Left lung (tissue), 10 donors: ENCODE measurements around the gene PSMD12. TPM values are rescaled to one million over a fixed set of nuclear protein-coding genes. Genes with fewer than 3 reads are reported as not detected.

ENCODE experiments used
- ATAC-seq: fragments of 200-7000 bp; cut with Tn5 transposase; one replicate; pipeline ENCODE4 v1.9.1; 2020; ENCODE audit warnings: moderate library complexity
- DNase-seq, 4 donors: peaks; one replicate each; pipeline ENCODE4 v3.0.0-alpha.2; 2013 to 2020
- H3K27ac ChIP-seq, 2 donors: fragments of 200-600 bp; sonication (generic) in 1 of 2; one replicate each; pipeline versions ENCODE4 v1.5.0 to v1.8.0; 2020 to 2021
- H3K27me3 ChIP-seq, 2 donors: fragments of 200-600 bp; sonication (generic) in 1 of 2; one replicate each; pipeline versions ENCODE4 v1.5.0 to v1.8.0; 2020 to 2021
- H3K36me3 ChIP-seq, 2 donors: fragments of 200-600 bp; sonication (generic) in 1 of 2; one replicate each; pipeline versions ENCODE4 v1.5.0 to v1.8.0; 2020 to 2021
- H3K4me1 ChIP-seq, 2 donors: fragments of 200-600 bp; one replicate each; pipeline ENCODE4 v1.8.0; 2021
- H3K4me3 ChIP-seq, 2 donors: fragments of 200-600 bp; sonication (generic) in 1 of 2; one replicate each; pipeline versions ENCODE4 v1.5.0 to v1.8.0; 2020 to 2021; ENCODE audit warnings: mild to moderate bottlenecking in 1 of 2
- H3K9me3 ChIP-seq, 2 donors: fragments of 200-600 bp; sonication (generic) in 1 of 2; one replicate each; pipeline versions ENCODE4 v1.5.0 to v1.8.0; 2020 to 2021
- intact Hi-C, 2 donors: fragments of 100-400 bp; cut with DNase I; formaldehyde crosslinking; loops; one replicate each; pipeline versions ENCODE4 v1.11.2 to v1.14.2; 2022
- polyA plus RNA-seq, 6 donors: library from polyadenylated mRNA; unstranded; fragments of 120-200 nt; gene quantifications; one replicate each; pipeline ENCODE4 v1.2.1, GENCODE V29; 2013; ENCODE audit not compliant: insufficient read length in 6 of 6
- total RNA-seq, 2 donors: library from RNA; stranded (reverse); fragmentation: NEBNext Ultra II Directional; extraction: Animal tissue kit (Norgen Biotek cat#: 25700); gene quantifications; one replicate each; pipeline ENCODE4 v1.2.1, GENCODE V29; 2021
- TF ChIP-seq, protein P1 (sequence below), 2 donors: fragments of 200-600 bp; sonication (generic) in 1 of 2; IDR thresholded peaks; one replicate each; pipeline versions ENCODE4 v1.5.0 to v1.8.0; 2021; ENCODE audit warnings: antibody characterized with exemption in 2 of 2
- donor health status: DM: no; HTN: yes; CAD: no.
- donor health status: DM: no; HTN: no; CAD: no.

PSMD12 gene
- total and polyA plus RNA-seq, 8 donors: 40.0 to 56.6 (median 43.5) TPM

- DNase-seq (peak; percentile 36 to 88 (median 56)), ATAC-seq (peak; percentile 92)
- Histone ChIP-seq H3K4me1 (peaks cover 3 to 10% of the 10 kb centered on the region in 2 donors), H3K27me3 (no peaks in the 10 kb centered on the region), H3K36me3 (no peaks in the 10 kb centered on the region), H3K4me3 (no peak overlapping the region), H3K9me3 (no peaks in the 10 kb centered on the region), H3K27ac (no peak overlapping the region)
- intact Hi-C loops: no loop called here
- TF ChIP-seq, protein P1, sequence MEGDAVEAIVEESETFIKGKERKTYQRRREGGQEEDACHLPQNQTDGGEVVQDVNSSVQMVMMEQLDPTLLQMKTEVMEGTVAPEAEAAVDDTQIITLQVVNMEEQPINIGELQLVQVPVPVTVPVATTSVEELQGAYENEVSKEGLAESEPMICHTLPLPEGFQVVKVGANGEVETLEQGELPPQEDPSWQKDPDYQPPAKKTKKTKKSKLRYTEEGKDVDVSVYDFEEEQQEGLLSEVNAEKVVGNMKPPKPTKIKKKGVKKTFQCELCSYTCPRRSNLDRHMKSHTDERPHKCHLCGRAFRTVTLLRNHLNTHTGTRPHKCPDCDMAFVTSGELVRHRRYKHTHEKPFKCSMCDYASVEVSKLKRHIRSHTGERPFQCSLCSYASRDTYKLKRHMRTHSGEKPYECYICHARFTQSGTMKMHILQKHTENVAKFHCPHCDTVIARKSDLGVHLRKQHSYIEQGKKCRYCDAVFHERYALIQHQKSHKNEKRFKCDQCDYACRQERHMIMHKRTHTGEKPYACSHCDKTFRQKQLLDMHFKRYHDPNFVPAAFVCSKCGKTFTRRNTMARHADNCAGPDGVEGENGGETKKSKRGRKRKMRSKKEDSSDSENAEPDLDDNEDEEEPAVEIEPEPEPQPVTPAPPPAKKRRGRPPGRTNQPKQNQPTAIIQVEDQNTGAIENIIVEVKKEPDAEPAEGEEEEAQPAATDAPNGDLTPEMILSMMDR (IDR thresholded peaks at IDR 0.05): peak; percentile 85 to 88
These were observed 72.8 kb downstream of the PSMD12 start for GRCh38 chr17:67293251-67294203.

GRCh38 chr17:67290711-67291291 lies 75.6 kb downstream of the PSMD12 start:
- no peaks in the 10 kb centered on the region for H3K9me3 ChIP-seq
- TF ChIP-seq, protein P1 (IDR thresholded peaks at IDR 0.05): no peak
- no peak overlapping the region for H3K27ac ChIP-seq
- peaks cover 3 to 10% of the 10 kb centered on the region in 2 donors for H3K4me1 ChIP-seq
- DNase-seq (peak in 2 of 4 donors; percentile 31 to 68), ATAC-seq (no peak)
- intact Hi-C loops: no loop called here
- H3K4me3 ChIP-seq: no peak overlapping the region
- no peaks in the 10 kb centered on the region for H3K36me3 ChIP-seq
- no peaks in the 10 kb centered on the region for H3K27me3 ChIP-seq

- DNase-seq: no peak
- peak overlapping the region in 1 of 2 donors; percentile 1 for H3K27ac ChIP-seq
These were observed 76.1 kb downstream of the PSMD12 start for GRCh38 chr17:67290244-67290643.

DNA sequence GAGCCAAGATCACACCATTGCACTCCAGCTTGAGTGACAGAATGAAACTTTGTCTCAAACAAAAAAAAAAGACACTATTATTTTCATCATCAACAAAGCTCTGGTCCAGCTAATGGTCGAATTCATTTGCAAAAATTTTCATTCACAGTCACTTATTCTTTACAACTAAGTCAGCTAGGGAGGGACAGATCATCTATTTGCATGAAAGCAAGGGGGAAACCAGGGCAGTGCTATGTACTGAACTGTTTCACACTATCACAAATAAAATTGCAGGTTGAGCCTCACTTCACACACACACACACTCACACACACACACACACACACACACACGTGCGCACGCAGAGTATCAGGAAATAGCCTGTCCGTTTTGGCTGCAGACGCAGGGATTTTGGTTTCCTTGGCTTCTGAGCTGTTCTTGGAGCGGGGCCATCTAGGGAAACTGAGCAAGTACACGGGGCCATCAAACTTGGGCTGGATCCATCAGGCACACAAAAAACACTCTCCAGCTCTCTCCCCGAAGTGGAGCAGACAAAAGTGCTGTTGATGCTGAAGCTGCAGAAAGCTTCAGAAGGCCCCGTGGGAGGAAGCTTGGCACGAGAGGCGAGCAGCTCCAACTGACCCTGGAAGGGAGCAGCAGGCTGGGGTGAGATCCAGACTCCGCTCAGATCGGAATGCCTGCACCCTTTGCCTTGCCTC lies 77.0 kb downstream of the PSMD12 start:
- TF ChIP-seq, protein P1 (IDR thresholded peaks at IDR 0.05): no peak
- peak; percentile 57 for ATAC-seq
- intact Hi-C loops: no loop called here
- Histone ChIP-seq H3K9me3 (no peaks in the 10 kb centered on the region), H3K36me3 (no peaks in the 10 kb centered on the region), H3K27me3 (no peaks in the 10 kb centered on the region), H3K27ac (no peak overlapping the region), H3K4me3 (no peak overlapping the region), H3K4me1 (peaks cover 3 to 10% of the 10 kb centered on the region in 2 donors)
- peak in 3 of 4 donors; percentile 66 to 90 (median 86) for DNase-seq

More at GRCh38 chr17:67290244-67290643, 76.1 kb downstream of the PSMD12 start:
- intact Hi-C loops: no loop called here
- Histone ChIP-seq H3K4me3 (no peak overlapping the region), H3K9me3 (no peaks in the 10 kb centered on the region), H3K27me3 (no peaks in the 10 kb centered on the region), H3K36me3 (no peaks in the 10 kb centered on the region), H3K4me1 (peaks cover 3 to 10% of the 10 kb centered on the region in 2 donors)
- TF ChIP-seq, protein P1 (IDR thresholded peaks at IDR 0.05): no peak
- no peak for ATAC-seq

Other genes starting within 250 kb of the PSMD12 start
- 10 to 100 TPM; 60.2 to 64.6 TPM for gene HELZ, start 121.4 kb downstream of the PSMD12 start, total RNA-seq
- gene HELZ, start 121.4 kb downstream of the PSMD12 start, polyA plus RNA-seq: 10 to 100 TPM; 27.2 to 41.0 (median 35.3) TPM
- 10 to 100 TPM; 13.7 to 21.9 TPM for gene PITPNC1, start 10.7 kb upstream of the PSMD12 start, total RNA-seq
- gene PITPNC1, start 10.7 kb upstream of the PSMD12 start, polyA plus RNA-seq: 10 to 100 TPM in 4 of 6 donors, 1 to 10 TPM in 2; 9.7 to 12.2 (median 10.6) TPM